H9 (cell line): ENCODE data around the gene CACHD1. TPM values are rescaled to one million over a fixed set of nuclear protein-coding genes. Genes with fewer than 3 reads are reported as not detected.

Experiments used
- DNase-seq: peaks from one replicate; pipeline ENCODE4 v3.0.0-alpha.2; 2017
- H2AFZ ChIP-seq: one replicate; pipeline ENCODE4 v1.6.1; 2013; ENCODE audit warnings: mild to moderate bottlenecking, low read length, control low read depth, moderate library complexity
- H2AK5ac ChIP-seq: 2 replicates; pipeline ENCODE4 v1.6.1; 2013; ENCODE audit warnings: low read length, control low read depth, mixed read lengths; ENCODE audit not compliant: insufficient read length
- H2BK120ac ChIP-seq: one replicate; pipeline ENCODE4 v1.6.1; 2013; ENCODE audit warnings: low read depth, mild to moderate bottlenecking, low read length, control low read depth, inconsistent platforms; ENCODE audit not compliant: poor library complexity, severe bottlenecking
- H2BK12ac ChIP-seq: 2 replicates; pipeline ENCODE4 v1.6.1; 2013; ENCODE audit warnings: low read length, control low read depth, mixed read lengths, low read depth; ENCODE audit not compliant: insufficient read length
- H2BK15ac ChIP-seq: 2 replicates; pipeline ENCODE4 v1.6.1; 2013; ENCODE audit warnings: low read depth, low read length, control low read depth
- H2BK20ac ChIP-seq: one replicate; pipeline ENCODE4 v1.6.1; 2013; ENCODE audit warnings: low read depth, mild to moderate bottlenecking, low read length, control low read depth, inconsistent platforms; ENCODE audit not compliant: poor library complexity, severe bottlenecking
- H2BK5ac ChIP-seq: 2 replicates; pipeline ENCODE4 v1.6.1; 2013; ENCODE audit warnings: low read length, control low read depth, mixed read lengths; ENCODE audit not compliant: insufficient read length
- H3K14ac ChIP-seq: 2 replicates; pipeline ENCODE4 v1.6.1; 2013; ENCODE audit warnings: low read length, control low read depth; ENCODE audit not compliant: insufficient read depth
- H3K18ac ChIP-seq: 2 replicates; pipeline ENCODE4 v1.6.1; 2013; ENCODE audit warnings: low read depth, mild to moderate bottlenecking, mixed read lengths, low read length, control low read depth; ENCODE audit not compliant: insufficient read length
- H3K23ac ChIP-seq: 2 replicates; pipeline ENCODE4 v1.6.1; 2013; ENCODE audit warnings: low read length, control low read depth, mixed read lengths, low read depth; ENCODE audit not compliant: insufficient read length
- H3K23me2 ChIP-seq: 2 replicates; pipeline ENCODE4 v1.6.1; 2013; ENCODE audit warnings: low read depth, mild to moderate bottlenecking, mixed read lengths, low read length, control low read depth; ENCODE audit not compliant: insufficient read length, poor library complexity, severe bottlenecking
- H3K27ac ChIP-seq: 2 replicates; pipeline ENCODE4 v1.5.1; 2013; ENCODE audit warnings: low read length, control low read depth, mixed read lengths, low read depth; ENCODE audit not compliant: insufficient read length
- H3K27me3 ChIP-seq: 2 replicates; pipeline ENCODE4 v1.6.1; 2013; ENCODE audit warnings: low read length, control low read depth, inconsistent platforms; ENCODE audit not compliant: insufficient read depth
- H3K4ac ChIP-seq: 2 replicates; pipeline ENCODE4 v1.6.1; 2013; ENCODE audit warnings: low read depth, mild to moderate bottlenecking, control low read depth, inconsistent platforms, low read length, moderate library complexity
- H3K4me1 ChIP-seq: 2 replicates; pipeline ENCODE4 v1.6.1; 2013; ENCODE audit warnings: low read length, control low read depth, inconsistent platforms; ENCODE audit not compliant: insufficient read depth
- H3K4me2 ChIP-seq: 2 replicates; pipeline ENCODE4 v1.6.1; 2013; ENCODE audit warnings: low read length, control low read depth, mixed read lengths; ENCODE audit not compliant: insufficient read length, insufficient read depth
- H3K56ac ChIP-seq: 2 replicates; pipeline ENCODE4 v1.6.1; 2013; ENCODE audit warnings: low read depth, mild to moderate bottlenecking, mixed read lengths, low read length, control low read depth; ENCODE audit not compliant: insufficient read length
- H3K79me1 ChIP-seq: 2 replicates; pipeline ENCODE4 v1.6.1; 2013; ENCODE audit warnings: low read depth, mild to moderate bottlenecking, moderate library complexity, low read length, control low read depth, inconsistent platforms; ENCODE audit not compliant: insufficient read depth, poor library complexity, severe bottlenecking
- H3K79me2 ChIP-seq: 2 replicates; pipeline ENCODE4 v1.6.1; 2013; ENCODE audit warnings: low read length, control low read depth, inconsistent platforms; ENCODE audit not compliant: insufficient read depth
- H3K9ac ChIP-seq: 2 replicates; pipeline ENCODE4 v1.6.1; 2013; ENCODE audit warnings: low read length, control low read depth, mixed read lengths; ENCODE audit not compliant: insufficient read length; ENCODE audit errors: extremely low read depth
- H3K9me3 ChIP-seq: one replicate; pipeline ENCODE4 v1.6.1; 2013; ENCODE audit warnings: low read depth, low read length, inconsistent platforms; ENCODE audit not compliant: control insufficient read depth
- H3T11ph ChIP-seq: one replicate; pipeline ENCODE4 v1.6.1; 2013; ENCODE audit warnings: mild to moderate bottlenecking, low read length, control low read depth, inconsistent platforms
- H4K20me1 ChIP-seq: one replicate; pipeline ENCODE4 v1.6.1; 2013; ENCODE audit not compliant: control insufficient read depth, insufficient read length, insufficient read depth
- H4K5ac ChIP-seq: 2 replicates; pipeline ENCODE4 v1.6.1; 2013; ENCODE audit warnings: low read depth, mild to moderate bottlenecking, mixed read lengths, low read length, control low read depth; ENCODE audit not compliant: insufficient read length
- H4K8ac ChIP-seq: replicated peaks from 2 replicates; pipeline ENCODE4 v1.6.1; 2013; ENCODE audit warnings: low read length, control low read depth, mixed read lengths, low read depth; ENCODE audit not compliant: insufficient read length
- H4K91ac ChIP-seq: 2 replicates; pipeline ENCODE4 v1.6.1; 2013; ENCODE audit warnings: low read depth, mild to moderate bottlenecking, moderate library complexity, mixed read lengths, low read length, control low read depth; ENCODE audit not compliant: insufficient read length
- H3K27ac Mint-ChIP-seq, 3 experiments: 2 replicates in 2 of 3; 3 replicates in 1 of 3; pipeline ENCODE4 v1.8.0; 2020 to 2021; ENCODE audit warnings: mixed read lengths in 3 of 3, mild to moderate bottlenecking in 1 of 3, moderate library complexity in 1 of 3
- H3K27me3 Mint-ChIP-seq: 2 replicates; pipeline ENCODE4 v1.8.0; 2021; ENCODE audit warnings: low read depth, mild to moderate bottlenecking, moderate library complexity, mixed read lengths
- H3K36me3 Mint-ChIP-seq, 3 experiments: 2 replicates in 2 of 3; 3 replicates in 1 of 3; pipeline ENCODE4 v1.8.0; 2020 to 2021; ENCODE audit warnings: low read depth in 3 of 3, mixed read lengths in 3 of 3; ENCODE audit not compliant: insufficient read depth in 1 of 3
- H3K4me1 Mint-ChIP-seq, 2 experiments: 2 replicates each; pipeline ENCODE4 v1.8.0; 2020; ENCODE audit warnings: mixed read lengths in 2 of 2
- H3K4me3 Mint-ChIP-seq, 2 experiments: 2 replicates in 1 of 2; 3 replicates in 1 of 2; pipeline ENCODE4 v1.8.0; 2020 to 2021; ENCODE audit warnings: mild to moderate bottlenecking in 2 of 2, mixed read lengths in 2 of 2, moderate library complexity in 1 of 2
- H3K9me3 Mint-ChIP-seq, 2 experiments: 2 replicates in 1 of 2; 3 replicates in 1 of 2; pipeline ENCODE4 v1.8.0; 2020; ENCODE audit warnings: mild to moderate bottlenecking in 2 of 2, mixed read lengths in 2 of 2, moderate library complexity in 1 of 2
- CTCF ChIP-seq: fragments of 200-600 bp; sonication (generic); conservative IDR thresholded peaks from 3 replicates; pipeline ENCODE4 v1.8.0; 2021; ENCODE audit warnings: antibody characterized with exemption, mild to moderate bottlenecking
- WGBS: extraction: QIAGEN DNeasy Blood & Tissue Kit; methylation state at CpG from one replicate; pipeline ENCODE4 v1.1.7; 2013; ENCODE audit warnings: missing lambda C conversion rate, low lambda C conversion rate, mixed read lengths; ENCODE audit not compliant: insufficient read length; ENCODE audit errors: extremely low coverage; 5-methylcytosine and 5-hydroxymethylcytosine counted together
- total RNA-seq: library from RNA; stranded (reverse); gene quantifications from 2 replicates; pipeline ENCODE4 v1.2.1, GENCODE V29; 2021

CACHD1 gene
- total RNA-seq, 1 experiment from 2014 or later = 94.2 TPM

GRCh38 chr1:64624218-64624713 lies 154.3 kb downstream of the CACHD1 start:
- Histone ChIP-seq H3K79me2 (no peaks in the 10 kb centered on the region; the same call in 1 of the 2 replicates), H3K79me1 (no peaks in the 10 kb centered on the region), H3K4me2 (no peak overlapping the region), H2AFZ (no peak overlapping the region), H4K20me1 (no peaks in the 10 kb centered on the region), H3K27me3 (no peaks in the 10 kb centered on the region), H4K8ac (no peak overlapping the region), H2BK20ac (no peak overlapping the region), H4K5ac (no peak overlapping the region), H3K18ac (no peak overlapping the region), H3K27ac (no peak overlapping the region), H3K9ac (no peak overlapping the region), H3K4ac (no peak overlapping the region), H2BK5ac (no peak overlapping the region), H4K91ac (no peak overlapping the region), H3K23me2 (no peaks in the 10 kb centered on the region), H3K56ac (no peak overlapping the region), H3K14ac (no peak overlapping the region), H3K23ac (no peak overlapping the region), H2AK5ac (no peak overlapping the region), H3T11ph (no peak overlapping the region), H3K9me3 (no peaks in the 10 kb centered on the region), H2BK12ac (no peak overlapping the region), H3K4me1 (no peaks in the 10 kb centered on the region), H2BK120ac (no peak overlapping the region), H2BK15ac (no peak overlapping the region)
- Mint-ChIP-seq H3K27ac (peak overlapping the region in 1 of 3 experiments; percentile 32; a peak in 2 of 7 replicates), H3K36me3 (peaks cover 0 to 18% (median 16%) of the 10 kb centered on the region in 3 experiments; a peak in 4 of 7 replicates), H3K9me3 (no peaks in the 10 kb centered on the region), H3K4me1 (peaks cover 20 to 21% of the 10 kb centered on the region in 2 experiments), H3K27me3 (no peaks in the 10 kb centered on the region), H3K4me3 (no peak overlapping the region)
- TF ChIP-seq CTCF = no peak
- DNase-seq = no peak
- no CpG with 5 or more reads among the region's 1 CpG for WGBS
